GM13977 (cell line): Measurements from ENCODE around the gene CABLES2.

ENCODE experiments used
- DNase-seq: peaks from one replicate; pipeline ENCODE4 v3.0.0; 2012; ENCODE audit warnings: low spot score
- CTCF ChIP-seq: IDR thresholded peaks from 2 replicates; pipeline ENCODE4 v1.5.1; 2012; ENCODE audit warnings: mild to moderate bottlenecking, control low read depth; ENCODE audit not compliant: insufficient read depth; ENCODE audit errors: extremely low read depth, missing control alignments
- in situ Hi-C: fragments of 300-500 bp; cut with MboI; formaldehyde crosslinking; loops from one replicate; pipeline ENCODE4 v1.12.0; 2022; ENCODE audit warnings: low sequenced_read_pairs, low pct_unique_long_range_greater_than_20kb, mixed read lengths, inconsistent platforms; ENCODE audit not compliant: unreplicated experiment

The CABLES2 gene

GRCh38 chr20:62413025-62413570 lies 6.0 kb upstream of the CABLES2 start:
- no peak for TF ChIP-seq CTCF
- in situ Hi-C loops = no loop called here
- DNase-seq = no peak

GRCh38 chr20:62412194-62413024 lies 5.3 kb upstream of the CABLES2 start:
- in situ Hi-C loops = no loop called here
- TF ChIP-seq CTCF = no peak
- no peak for DNase-seq

- no peak for TF ChIP-seq CTCF
- DNase-seq = no peak
- in situ Hi-C loops = no loop called here
These were observed 4.6 kb upstream of the CABLES2 start for GRCh38 chr20:62411479-62412193.

GRCh38 chr20:62410746-62411478 lies 3.8 kb upstream of the CABLES2 start:
- in situ Hi-C loops = no loop called here
- TF ChIP-seq CTCF = no peak
- DNase-seq = no peak

- DNase-seq = peak; percentile 79
- peak; percentile 66 for TF ChIP-seq CTCF
- in situ Hi-C loops = no loop called here
These were observed 3.1 kb upstream of the CABLES2 start for GRCh38 chr20:62409931-62410745.
